GM12872 (cell line): Measurements from ENCODE around the gene RPAIN.

ENCODE experiments used
- TF ChIP-seq, protein P1 (sequence below): IDR thresholded peaks from 3 replicates; pipeline ENCODE4 v1.5.1; 2011; ENCODE audit warnings: low read depth, mild to moderate bottlenecking, low read length, moderate library complexity; ENCODE audit not compliant: insufficient read depth

The RPAIN gene

DNA sequence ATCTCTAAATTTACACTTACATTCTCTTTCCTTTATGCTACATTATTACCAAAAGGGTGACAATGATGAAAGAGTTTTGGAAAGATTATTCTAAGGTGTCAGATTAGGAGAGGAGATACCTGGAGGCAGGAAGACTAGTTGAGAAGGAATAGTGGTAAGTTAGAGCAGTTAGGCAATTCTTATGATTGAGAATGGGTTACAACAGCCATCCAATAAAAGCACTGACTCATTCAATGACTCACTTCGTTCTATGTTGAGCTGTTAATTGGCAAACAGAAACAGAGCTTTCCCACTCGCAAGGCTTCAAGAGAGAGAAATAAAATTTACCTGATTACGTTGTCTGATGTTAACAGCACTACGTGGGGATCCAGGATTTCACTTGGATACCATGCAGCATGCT lies 6.3 kb upstream of the RPAIN start:
- TF ChIP-seq, protein P1, sequence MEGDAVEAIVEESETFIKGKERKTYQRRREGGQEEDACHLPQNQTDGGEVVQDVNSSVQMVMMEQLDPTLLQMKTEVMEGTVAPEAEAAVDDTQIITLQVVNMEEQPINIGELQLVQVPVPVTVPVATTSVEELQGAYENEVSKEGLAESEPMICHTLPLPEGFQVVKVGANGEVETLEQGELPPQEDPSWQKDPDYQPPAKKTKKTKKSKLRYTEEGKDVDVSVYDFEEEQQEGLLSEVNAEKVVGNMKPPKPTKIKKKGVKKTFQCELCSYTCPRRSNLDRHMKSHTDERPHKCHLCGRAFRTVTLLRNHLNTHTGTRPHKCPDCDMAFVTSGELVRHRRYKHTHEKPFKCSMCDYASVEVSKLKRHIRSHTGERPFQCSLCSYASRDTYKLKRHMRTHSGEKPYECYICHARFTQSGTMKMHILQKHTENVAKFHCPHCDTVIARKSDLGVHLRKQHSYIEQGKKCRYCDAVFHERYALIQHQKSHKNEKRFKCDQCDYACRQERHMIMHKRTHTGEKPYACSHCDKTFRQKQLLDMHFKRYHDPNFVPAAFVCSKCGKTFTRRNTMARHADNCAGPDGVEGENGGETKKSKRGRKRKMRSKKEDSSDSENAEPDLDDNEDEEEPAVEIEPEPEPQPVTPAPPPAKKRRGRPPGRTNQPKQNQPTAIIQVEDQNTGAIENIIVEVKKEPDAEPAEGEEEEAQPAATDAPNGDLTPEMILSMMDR = no peak

DNA sequence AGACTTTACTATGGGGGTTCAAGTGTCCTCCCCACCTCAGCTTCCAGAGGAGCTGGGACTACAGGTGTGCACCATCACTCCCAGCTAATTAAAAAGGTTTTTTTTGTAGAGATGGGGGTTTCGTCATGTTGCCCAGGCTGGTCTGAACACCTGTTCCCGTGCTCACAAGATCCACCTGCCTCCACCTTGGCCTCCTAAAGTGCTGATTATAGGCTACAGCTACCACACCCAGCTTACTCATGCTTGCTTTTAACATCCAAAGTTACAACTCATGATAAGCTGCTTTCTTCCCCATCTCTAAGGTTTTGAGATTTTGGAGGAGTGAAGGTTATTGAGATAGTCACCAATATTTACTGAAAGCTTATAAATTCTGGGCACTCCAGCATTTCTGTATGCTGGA lies 3.1 kb upstream of the RPAIN start:
- TF ChIP-seq, protein P1 = no peak

DNA sequence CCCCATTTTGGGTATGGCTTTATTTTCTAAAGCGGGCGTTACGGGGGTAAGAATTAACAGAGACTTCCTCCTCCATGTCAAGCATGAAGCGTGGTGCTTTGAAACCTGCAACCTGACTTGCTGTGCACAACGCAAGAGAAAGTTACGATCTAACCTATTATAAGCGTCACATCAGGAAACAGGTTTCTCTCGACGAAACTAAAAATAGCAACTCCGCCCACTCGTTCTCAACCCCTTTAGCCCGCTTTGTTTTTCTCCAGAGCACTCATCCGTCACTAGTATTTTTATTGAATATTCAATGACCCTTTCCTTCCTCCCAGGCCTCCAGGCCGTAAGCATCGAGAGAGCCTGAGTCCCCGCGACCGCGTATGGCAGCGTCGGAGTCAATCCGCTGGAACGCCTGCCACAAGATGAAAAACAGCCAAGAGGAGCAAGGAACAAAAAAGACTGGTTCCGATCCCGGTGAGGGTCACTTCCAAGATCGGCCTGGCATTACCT lies 1.1 kb upstream of the RPAIN start:
- TF ChIP-seq, protein P1 = no peak

DNA sequence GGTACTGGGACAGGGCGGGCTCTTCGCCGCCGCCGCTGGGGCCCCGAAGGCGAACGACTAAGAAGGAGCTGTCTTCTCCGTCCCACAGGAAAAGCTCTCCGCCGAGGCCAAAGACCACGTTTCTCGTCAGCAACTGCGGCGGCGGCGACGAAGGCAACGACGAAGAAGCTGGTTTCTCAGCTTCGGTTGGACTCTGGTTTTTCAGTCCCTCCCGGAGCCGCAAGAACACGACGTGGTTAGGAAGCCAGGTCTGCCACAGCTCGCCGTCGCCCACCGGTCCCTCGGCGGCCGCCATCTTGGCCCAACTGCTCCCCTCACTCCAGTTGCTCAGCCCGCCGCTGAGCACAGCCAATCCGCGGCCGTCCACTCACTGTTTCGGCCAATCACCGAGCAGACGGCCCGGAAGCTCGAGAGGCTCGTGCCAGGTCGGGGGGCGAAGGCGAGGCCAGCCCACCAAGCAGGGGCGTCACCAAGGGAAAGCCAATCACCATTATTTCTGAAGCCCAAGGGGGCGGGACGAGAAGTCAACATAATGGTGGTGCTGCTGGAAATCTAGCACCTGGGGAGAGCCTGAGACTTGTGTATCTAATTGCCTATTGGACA lies 525 bp upstream of the RPAIN start, which contains the start of gene NUP88:
NUP88 (minus strand) TSS at position 307 of the 603 bp plus-strand sequence; CDS start at position 295, 12 bp downstream.
- TF ChIP-seq, protein P1 = no peak

DNA sequence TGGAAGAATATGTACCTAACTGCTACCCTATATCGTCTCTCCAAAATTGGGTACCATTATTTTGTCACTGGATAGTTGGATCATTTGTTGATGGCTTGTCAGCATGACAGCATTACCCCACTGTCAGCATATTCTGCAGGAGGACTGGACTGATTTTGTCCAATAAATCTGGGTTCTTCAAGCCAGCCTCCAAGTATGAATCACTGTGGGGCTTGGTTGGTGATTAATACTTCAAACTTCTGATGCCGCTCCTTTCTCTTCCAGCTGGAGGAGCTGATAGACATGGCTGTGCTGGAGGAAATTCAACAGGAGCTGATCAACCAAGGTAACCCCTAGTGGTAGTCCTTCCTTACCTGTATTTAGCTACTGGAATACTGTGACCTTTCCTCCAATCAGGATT lies 2.5 kb downstream of the RPAIN start:
- TF ChIP-seq, protein P1 = no peak

DNA sequence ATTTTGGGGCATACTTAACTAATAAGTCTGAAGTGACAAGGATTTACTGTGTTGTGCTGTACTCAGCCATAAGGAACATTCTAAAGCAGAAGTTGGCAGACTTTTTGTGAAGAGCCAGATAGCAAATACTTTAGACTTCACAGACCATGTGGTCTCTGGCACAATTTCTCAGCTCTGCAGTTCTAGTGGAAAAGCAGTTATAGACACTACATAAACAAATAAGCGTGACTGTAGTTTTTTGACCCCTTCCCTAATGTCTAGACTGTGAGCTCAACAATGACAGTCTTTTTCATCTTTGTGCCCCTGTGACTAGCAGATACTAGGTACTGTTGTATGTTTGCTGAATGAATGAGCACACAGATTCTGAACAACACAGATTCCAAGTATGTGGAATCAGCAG lies 4.9 kb downstream of the RPAIN start:
- TF ChIP-seq, protein P1 = no peak

DNA sequence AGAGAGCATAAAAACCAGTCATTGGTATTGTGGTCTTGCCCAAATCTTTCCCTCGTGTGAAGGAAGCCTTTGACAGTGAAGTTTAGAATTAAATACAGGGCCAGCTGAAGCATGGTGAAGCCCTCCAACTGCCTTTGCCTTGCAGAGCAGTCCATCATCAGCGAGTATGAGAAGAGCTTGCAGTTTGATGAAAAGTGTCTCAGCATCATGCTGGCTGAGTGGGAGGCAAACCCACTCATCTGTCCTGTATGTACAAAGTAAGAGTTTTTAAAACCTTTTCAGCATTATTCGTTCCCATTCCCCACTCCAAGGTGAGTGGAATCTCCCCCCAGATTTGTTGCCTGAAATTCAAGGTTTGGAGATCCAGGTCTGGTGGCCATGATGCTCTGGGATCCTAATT lies 5.8 kb downstream of the RPAIN start:
- TF ChIP-seq, protein P1 = no peak
